Measurements from ENCODE around the gene MYF6. TPM values are rescaled to one million over a fixed set of nuclear protein-coding genes. Genes with fewer than 3 reads are reported as not detected.

Gene MYF6
- total and polyA plus RNA-seq, 2 of the 8 experiments (the other 6 are each of a cell fraction or from before 2014, with no cell fraction given) = 0.39 TPM; not detected in 1

DNA sequence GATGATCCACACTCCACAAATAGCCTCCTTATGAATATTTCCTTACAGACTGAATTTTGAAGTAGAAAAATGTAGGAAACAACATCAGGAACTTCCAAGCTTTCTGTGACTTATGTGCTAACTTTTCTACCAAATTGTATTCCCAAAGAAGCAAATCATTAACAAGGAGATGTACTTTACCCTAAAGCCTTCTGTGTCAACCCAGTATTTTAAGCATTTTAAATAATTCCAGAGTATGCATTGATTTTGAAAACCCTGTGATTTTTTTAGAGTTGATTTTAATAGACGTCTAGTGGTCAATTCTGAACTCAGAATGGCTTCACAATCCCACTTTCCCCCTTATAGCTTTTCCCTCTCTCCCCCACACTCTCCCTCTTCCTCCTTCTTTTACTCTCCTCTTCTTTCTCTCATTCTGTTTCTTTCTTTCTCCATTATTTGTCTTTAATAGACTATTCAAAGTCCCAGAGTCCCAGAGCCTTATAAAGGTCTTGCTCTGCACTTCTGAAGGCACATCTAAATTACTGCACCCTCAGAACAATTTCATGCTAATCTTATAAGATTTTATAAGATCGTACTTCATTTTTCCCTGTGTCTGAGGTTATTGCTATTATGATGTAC, 10.1 kb upstream of the MYF6 start (continued):
- TF ChIP-seq, protein P1, sequence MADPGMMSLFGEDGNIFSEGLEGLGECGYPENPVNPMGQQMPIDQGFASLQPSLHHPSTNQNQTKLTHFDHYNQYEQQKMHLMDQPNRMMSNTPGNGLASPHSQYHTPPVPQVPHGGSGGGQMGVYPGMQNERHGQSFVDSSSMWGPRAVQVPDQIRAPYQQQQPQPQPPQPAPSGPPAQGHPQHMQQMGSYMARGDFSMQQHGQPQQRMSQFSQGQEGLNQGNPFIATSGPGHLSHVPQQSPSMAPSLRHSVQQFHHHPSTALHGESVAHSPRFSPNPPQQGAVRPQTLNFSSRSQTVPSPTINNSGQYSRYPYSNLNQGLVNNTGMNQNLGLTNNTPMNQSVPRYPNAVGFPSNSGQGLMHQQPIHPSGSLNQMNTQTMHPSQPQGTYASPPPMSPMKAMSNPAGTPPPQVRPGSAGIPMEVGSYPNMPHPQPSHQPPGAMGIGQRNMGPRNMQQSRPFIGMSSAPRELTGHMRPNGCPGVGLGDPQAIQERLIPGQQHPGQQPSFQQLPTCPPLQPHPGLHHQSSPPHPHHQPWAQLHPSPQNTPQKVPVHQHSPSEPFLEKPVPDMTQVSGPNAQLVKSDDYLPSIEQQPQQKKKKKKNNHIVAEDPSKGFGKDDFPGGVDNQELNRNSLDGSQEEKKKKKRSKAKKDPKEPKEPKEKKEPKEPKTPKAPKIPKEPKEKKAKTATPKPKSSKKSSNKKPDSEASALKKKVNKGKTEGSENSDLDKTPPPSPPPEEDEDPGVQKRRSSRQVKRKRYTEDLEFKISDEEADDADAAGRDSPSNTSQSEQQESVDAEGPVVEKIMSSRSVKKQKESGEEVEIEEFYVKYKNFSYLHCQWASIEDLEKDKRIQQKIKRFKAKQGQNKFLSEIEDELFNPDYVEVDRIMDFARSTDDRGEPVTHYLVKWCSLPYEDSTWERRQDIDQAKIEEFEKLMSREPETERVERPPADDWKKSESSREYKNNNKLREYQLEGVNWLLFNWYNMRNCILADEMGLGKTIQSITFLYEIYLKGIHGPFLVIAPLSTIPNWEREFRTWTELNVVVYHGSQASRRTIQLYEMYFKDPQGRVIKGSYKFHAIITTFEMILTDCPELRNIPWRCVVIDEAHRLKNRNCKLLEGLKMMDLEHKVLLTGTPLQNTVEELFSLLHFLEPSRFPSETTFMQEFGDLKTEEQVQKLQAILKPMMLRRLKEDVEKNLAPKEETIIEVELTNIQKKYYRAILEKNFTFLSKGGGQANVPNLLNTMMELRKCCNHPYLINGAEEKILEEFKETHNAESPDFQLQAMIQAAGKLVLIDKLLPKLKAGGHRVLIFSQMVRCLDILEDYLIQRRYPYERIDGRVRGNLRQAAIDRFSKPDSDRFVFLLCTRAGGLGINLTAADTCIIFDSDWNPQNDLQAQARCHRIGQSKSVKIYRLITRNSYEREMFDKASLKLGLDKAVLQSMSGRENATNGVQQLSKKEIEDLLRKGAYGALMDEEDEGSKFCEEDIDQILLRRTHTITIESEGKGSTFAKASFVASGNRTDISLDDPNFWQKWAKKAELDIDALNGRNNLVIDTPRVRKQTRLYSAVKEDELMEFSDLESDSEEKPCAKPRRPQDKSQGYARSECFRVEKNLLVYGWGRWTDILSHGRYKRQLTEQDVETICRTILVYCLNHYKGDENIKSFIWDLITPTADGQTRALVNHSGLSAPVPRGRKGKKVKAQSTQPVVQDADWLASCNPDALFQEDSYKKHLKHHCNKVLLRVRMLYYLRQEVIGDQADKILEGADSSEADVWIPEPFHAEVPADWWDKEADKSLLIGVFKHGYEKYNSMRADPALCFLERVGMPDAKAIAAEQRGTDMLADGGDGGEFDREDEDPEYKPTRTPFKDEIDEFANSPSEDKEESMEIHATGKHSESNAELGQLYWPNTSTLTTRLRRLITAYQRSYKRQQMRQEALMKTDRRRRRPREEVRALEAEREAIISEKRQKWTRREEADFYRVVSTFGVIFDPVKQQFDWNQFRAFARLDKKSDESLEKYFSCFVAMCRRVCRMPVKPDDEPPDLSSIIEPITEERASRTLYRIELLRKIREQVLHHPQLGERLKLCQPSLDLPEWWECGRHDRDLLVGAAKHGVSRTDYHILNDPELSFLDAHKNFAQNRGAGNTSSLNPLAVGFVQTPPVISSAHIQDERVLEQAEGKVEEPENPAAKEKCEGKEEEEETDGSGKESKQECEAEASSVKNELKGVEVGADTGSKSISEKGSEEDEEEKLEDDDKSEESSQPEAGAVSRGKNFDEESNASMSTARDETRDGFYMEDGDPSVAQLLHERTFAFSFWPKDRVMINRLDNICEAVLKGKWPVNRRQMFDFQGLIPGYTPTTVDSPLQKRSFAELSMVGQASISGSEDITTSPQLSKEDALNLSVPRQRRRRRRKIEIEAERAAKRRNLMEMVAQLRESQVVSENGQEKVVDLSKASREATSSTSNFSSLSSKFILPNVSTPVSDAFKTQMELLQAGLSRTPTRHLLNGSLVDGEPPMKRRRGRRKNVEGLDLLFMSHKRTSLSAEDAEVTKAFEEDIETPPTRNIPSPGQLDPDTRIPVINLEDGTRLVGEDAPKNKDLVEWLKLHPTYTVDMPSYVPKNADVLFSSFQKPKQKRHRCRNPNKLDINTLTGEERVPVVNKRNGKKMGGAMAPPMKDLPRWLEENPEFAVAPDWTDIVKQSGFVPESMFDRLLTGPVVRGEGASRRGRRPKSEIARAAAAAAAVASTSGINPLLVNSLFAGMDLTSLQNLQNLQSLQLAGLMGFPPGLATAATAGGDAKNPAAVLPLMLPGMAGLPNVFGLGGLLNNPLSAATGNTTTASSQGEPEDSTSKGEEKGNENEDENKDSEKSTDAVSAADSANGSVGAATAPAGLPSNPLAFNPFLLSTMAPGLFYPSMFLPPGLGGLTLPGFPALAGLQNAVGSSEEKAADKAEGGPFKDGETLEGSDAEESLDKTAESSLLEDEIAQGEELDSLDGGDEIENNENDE (IDR thresholded peaks at IDR 0.05; ENCODE audit: insufficient replicate concordance, low read length) = no peak
- no peak for TF ChIP-seq BACH1 (IDR thresholded peaks at IDR 0.05; ENCODE audit: low read length)
- TF ChIP-seq CREB1 (IDR thresholded peaks at IDR 0.05) = no peak
- TF ChIP-seq, protein P2, sequence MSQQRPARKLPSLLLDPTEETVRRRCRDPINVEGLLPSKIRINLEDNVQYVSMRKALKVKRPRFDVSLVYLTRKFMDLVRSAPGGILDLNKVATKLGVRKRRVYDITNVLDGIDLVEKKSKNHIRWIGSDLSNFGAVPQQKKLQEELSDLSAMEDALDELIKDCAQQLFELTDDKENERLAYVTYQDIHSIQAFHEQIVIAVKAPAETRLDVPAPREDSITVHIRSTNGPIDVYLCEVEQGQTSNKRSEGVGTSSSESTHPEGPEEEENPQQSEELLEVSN (IDR thresholded peaks at IDR 0.05) = no peak

Data from H1 (cell line).